ENCODE data around the gene METTL14. TPM values are rescaled to one million over a fixed set of nuclear protein-coding genes. Genes with fewer than 3 reads are reported as not detected.

The METTL14 gene
- total RNA-seq, 4 donors from 2014 or later = 24.0 to 48.8 (median 47.9) TPM

GRCh38 chr4:118746251-118746919, 61.2 kb downstream of the METTL14 start:
- TF ChIP-seq POLR2A (IDR thresholded peaks at IDR 0.05) (no peak), CTCF (IDR thresholded peaks at IDR 0.05) (no peak)
- 13 to 36% methylated on average over 2 of the region's 2 CpGs for WGBS, 2 donors
- intact Hi-C loops (cut with DNase I; ENCODE audit: low total_unique reads) = loop anchor here (10.0 kb wide), 3 partner anchors 148 to 1278 kb away; no protein-coding TSS in a partner anchor
- no peak for DNase-seq (ENCODE audit: low spot score in 2 of 2)
- H3K4me3 ChIP-seq (ENCODE audit: low read depth, poor library complexity, severe bottlenecking) = no peak overlapping the region

- DNase-seq (ENCODE audit: low spot score in 2 of 2) = no peak
- H3K4me3 ChIP-seq (ENCODE audit: low read depth, poor library complexity, severe bottlenecking) = no peak overlapping the region
- TF ChIP-seq POLR2A (IDR thresholded peaks at IDR 0.05) (no peak), CTCF (IDR thresholded peaks at IDR 0.05) (no peak)
- WGBS, 2 donors = 73 to 75% methylated on average over 5 of the region's 5 CpGs
- intact Hi-C loops (cut with DNase I; ENCODE audit: low total_unique reads) = loop anchor here (10.0 kb wide), 3 partner anchors 145 to 1275 kb away; no protein-coding TSS in a partner anchor
Observed at GRCh38 chr4:118749347-118749988, 64.3 kb downstream of the METTL14 start.

GRCh38 chr4:118751629-118752323, 66.6 kb downstream of the METTL14 start:
- no peak overlapping the region for H3K4me3 ChIP-seq (ENCODE audit: low read depth, poor library complexity, severe bottlenecking)
- intact Hi-C loops (cut with DNase I; ENCODE audit: low total_unique reads) = no loop called here
- WGBS, 2 donors = 50 to 53% methylated on average over 2 of the region's 2 CpGs
- no peak for DNase-seq (ENCODE audit: low spot score in 2 of 2)
- TF ChIP-seq POLR2A (IDR thresholded peaks at IDR 0.05) (no peak), CTCF (IDR thresholded peaks at IDR 0.05) (no peak)

- no peak for DNase-seq (ENCODE audit: low spot score in 2 of 2)
- intact Hi-C loops (cut with DNase I; ENCODE audit: low total_unique reads) = no loop called here
- TF ChIP-seq POLR2A (IDR thresholded peaks at IDR 0.05) = no peak
- TF ChIP-seq CTCF (IDR thresholded peaks at IDR 0.05) = no peak
- no peak overlapping the region for H3K4me3 ChIP-seq (ENCODE audit: low read depth, poor library complexity, severe bottlenecking)
- 68 to 73% methylated on average over 2 of the region's 2 CpGs for WGBS, 2 donors
Observed at GRCh38 chr4:118752551-118752950, 67.4 kb downstream of the METTL14 start.

- no peak for TF ChIP-seq POLR2A (IDR thresholded peaks at IDR 0.05)
- TF ChIP-seq CTCF (IDR thresholded peaks at IDR 0.05) = no peak
- no peak for DNase-seq (ENCODE audit: low spot score in 2 of 2)
- H3K4me3 ChIP-seq (ENCODE audit: low read depth, poor library complexity, severe bottlenecking) = no peak overlapping the region
- intact Hi-C loops (cut with DNase I; ENCODE audit: low total_unique reads) = no loop called here
Observed at GRCh38 chr4:118753096-118753495, 67.9 kb downstream of the METTL14 start.

All from lower leg skin (tissue), 4 donors.